ENCODE measurements around the gene NPTXR.

GRCh38 chr22:38824585-38824984 lies 19.2 kb downstream of the NPTXR start:
- no peak for TF ChIP-seq CTCF (IDR thresholded peaks at IDR 0.05)
- no peak for TF ChIP-seq EP300 (IDR thresholded peaks at IDR 0.05)
